ENCODE results near the gene NOM1. TPM values are rescaled to one million over a fixed set of nuclear protein-coding genes. Genes with fewer than 3 reads are reported as not detected.
"Not testable (repeated sequence)": the region's sequence is repeated elsewhere in the genome, so short reads cannot be mapped to it uniquely, and the experiment has no call there.

Gene NOM1
- total RNA-seq, 1 experiment from 2014 or later: 30.3 TPM

GRCh38 chr7:156950381-156950858 lies 908 bp downstream of the NOM1 start:
- Histone ChIP-seq H3K4me3 (ENCODE audit: low read depth in 2 of 2, low read length in 2 of 2) (peak overlapping the region; percentile 88 to 95), H3K9me3 (ENCODE audit: control insufficient read depth, insufficient read depth, low read depth, low read length) (no peaks in the 10 kb centered on the region), H3K27ac (ENCODE audit: low read length) (peak overlapping the region; percentile 86), H3K36me3 (ENCODE audit: control insufficient read depth, insufficient read depth, low read length) (peaks cover 15% of the 10 kb centered on the region), H3K27me3 (ENCODE audit: control insufficient read depth, insufficient read depth, low read length) (no peaks in the 10 kb centered on the region), H3K4me1 (ENCODE audit: control insufficient read depth, insufficient read depth, low read length) (peaks cover 12% of the 10 kb centered on the region)
- BruUV-seq (replicated peaks): no TSS peak
- POLR2A ChIA-PET: no interaction called here
- ATAC-seq (no peak; the same call in 1 of the 2 replicates), DNase-seq (ENCODE audit: low read depth, low spot score) (no peak)
- in situ Hi-C loops (cut with HindIII; ENCODE audit: low pct_unique_long_range_greater_than_20kb, low sequenced_read_pairs) (no loop called here), intact Hi-C loops (cut with micrococcal nuclease; ENCODE audit: unreplicated experiment) (no loop called here)
- CTCF ChIA-PET: interaction anchor here (0.7 to 1.2 kb wide), 2 partner anchors 59 to 186 kb away, joined by 3 read pairs; no protein-coding TSS in a partner anchor
- no peak for TF ChIP-seq REST (IDR thresholded peaks at IDR 0.05; ENCODE audit: insufficient read depth in 1 of 2, low read depth in 2 of 2, low read length in 1 of 2)
- no peak for TF ChIP-seq CTCF (IDR thresholded peaks at IDR 0.05)

- H3K9me3 ChIP-seq (ENCODE audit: control insufficient read depth, insufficient read depth, low read depth, low read length); ATAC-seq; in situ Hi-C loops (cut with HindIII; ENCODE audit: low pct_unique_long_range_greater_than_20kb, low sequenced_read_pairs); BruUV-seq (replicated peaks); H3K27me3 ChIP-seq (ENCODE audit: control insufficient read depth, insufficient read depth, low read length); CTCF ChIA-PET; DNase-seq (ENCODE audit: low read depth, low spot score); H3K27ac ChIP-seq (ENCODE audit: low read length); POLR2A ChIA-PET; intact Hi-C loops (cut with micrococcal nuclease; ENCODE audit: unreplicated experiment); H3K4me1 ChIP-seq (ENCODE audit: control insufficient read depth, insufficient read depth, low read length); H3K4me3 ChIP-seq (ENCODE audit: low read depth in 2 of 2, low read length in 2 of 2): not testable (repeated sequence)
- peaks cover 24% of the 10 kb centered on the region for H3K36me3 ChIP-seq (ENCODE audit: control insufficient read depth, insufficient read depth, low read length)
These were observed 3.7 kb downstream of the NOM1 start for GRCh38 chr7:156953215-156953614.

- TF ChIP-seq TCF7L2 (IDR thresholded peaks at IDR 0.05; ENCODE audit: low read depth, low read length): no peak
- no peak for TF ChIP-seq REST (IDR thresholded peaks at IDR 0.05; ENCODE audit: insufficient read depth in 1 of 2, low read depth in 2 of 2, low read length in 1 of 2)
- no peak for TF ChIP-seq CTCF (IDR thresholded peaks at IDR 0.05)
- TF ChIP-seq SIN3A (IDR thresholded peaks at IDR 0.05; ENCODE audit: borderline replicate concordance, insufficient read depth, low read depth, low read length): no peak
- TF ChIP-seq POLR2AphosphoS5 (IDR thresholded peaks at IDR 0.05; ENCODE audit: low read depth, low read length): no peak
- ChIA-PET CTCF (no interaction called here), POLR2A (interaction anchor here (0.6 kb wide), 1 partner anchor 43 kb away, joined by 10 read pairs; no protein-coding TSS in a partner anchor)
- H3K27me3 ChIP-seq (ENCODE audit: control insufficient read depth, insufficient read depth, low read length): no peaks in the 10 kb centered on the region
- peaks cover 29% of the 10 kb centered on the region for H3K36me3 ChIP-seq (ENCODE audit: control insufficient read depth, insufficient read depth, low read length)
- H3K4me1 ChIP-seq (ENCODE audit: control insufficient read depth, insufficient read depth, low read length): peaks cover 6% of the 10 kb centered on the region
- ATAC-seq (no peak), DNase-seq (ENCODE audit: low read depth, low spot score) (no peak)
- H3K27ac ChIP-seq (ENCODE audit: low read length): no peak overlapping the region
- intact Hi-C loops (cut with micrococcal nuclease; ENCODE audit: unreplicated experiment) (no loop called here), in situ Hi-C loops (cut with HindIII; ENCODE audit: low pct_unique_long_range_greater_than_20kb, low sequenced_read_pairs) (no loop called here)
- H3K4me3 ChIP-seq (ENCODE audit: low read depth in 2 of 2, low read length in 2 of 2): no peak overlapping the region
- no peaks in the 10 kb centered on the region for H3K9me3 ChIP-seq (ENCODE audit: control insufficient read depth, insufficient read depth, low read depth, low read length)
- no TSS peak for BruUV-seq (replicated peaks)
These were observed 5.4 kb downstream of the NOM1 start for GRCh38 chr7:156954941-156955340.

All from Panc1 (cell line).